Measurements from ENCODE around the gene XIST. TPM values are rescaled to one million over a fixed set of nuclear protein-coding genes. Genes with fewer than 3 reads are reported as not detected.
"Not testable (repeated sequence)": the region's sequence is repeated elsewhere in the genome, so short reads cannot be mapped to it uniquely, and the experiment has no call there.

XIST gene
- 41.9 and 123 TPM in 2 replicates for total RNA-seq

DNA sequence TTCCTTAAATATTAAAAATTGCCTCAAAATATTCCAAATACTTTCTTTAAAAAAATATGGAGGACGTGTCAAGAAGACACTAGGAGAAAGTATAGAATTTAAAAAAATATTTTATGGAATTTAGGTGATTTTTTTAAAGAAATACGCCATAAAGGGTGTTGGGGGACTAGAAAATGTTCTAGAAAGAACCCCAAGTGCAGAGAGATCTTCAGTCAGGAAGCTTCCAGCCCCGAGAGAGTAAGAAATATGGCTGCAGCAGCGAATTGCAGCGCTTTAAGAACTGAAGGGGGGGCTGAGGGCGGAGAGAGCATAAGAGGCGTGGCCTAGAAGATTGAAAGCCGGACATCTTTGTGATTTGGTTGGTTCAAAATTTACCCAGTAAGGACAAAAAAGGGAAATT, at the start of gene XIST:
Gene XIST (minus strand): TSS at position 248 of the 400 bp plus-strand sequence.
- DNase-seq (ENCODE audit: extremely low read depth, low read depth, low spot score): peak; percentile 47

DNA sequence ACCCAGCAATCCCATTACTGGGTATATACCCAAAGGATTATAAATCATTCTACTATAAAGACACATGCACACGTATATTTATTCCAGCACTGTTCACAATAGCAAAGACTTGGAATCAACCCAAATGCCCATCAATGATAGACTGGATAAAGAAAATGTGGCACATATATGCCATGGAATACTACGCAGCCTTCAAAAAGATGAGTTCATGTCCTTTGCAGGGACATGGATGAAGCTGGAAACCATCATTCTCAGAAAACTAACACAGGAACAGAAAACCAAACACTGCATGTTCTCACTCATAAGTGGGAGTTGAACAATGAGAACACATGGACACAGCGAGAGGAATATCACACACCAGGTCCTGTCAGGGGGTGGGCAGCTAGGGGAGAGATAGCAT, 45.8 kb upstream of the XIST start:
- not testable (repeated sequence) for DNase-seq (ENCODE audit: extremely low read depth, low read depth, low spot score)

DNA sequence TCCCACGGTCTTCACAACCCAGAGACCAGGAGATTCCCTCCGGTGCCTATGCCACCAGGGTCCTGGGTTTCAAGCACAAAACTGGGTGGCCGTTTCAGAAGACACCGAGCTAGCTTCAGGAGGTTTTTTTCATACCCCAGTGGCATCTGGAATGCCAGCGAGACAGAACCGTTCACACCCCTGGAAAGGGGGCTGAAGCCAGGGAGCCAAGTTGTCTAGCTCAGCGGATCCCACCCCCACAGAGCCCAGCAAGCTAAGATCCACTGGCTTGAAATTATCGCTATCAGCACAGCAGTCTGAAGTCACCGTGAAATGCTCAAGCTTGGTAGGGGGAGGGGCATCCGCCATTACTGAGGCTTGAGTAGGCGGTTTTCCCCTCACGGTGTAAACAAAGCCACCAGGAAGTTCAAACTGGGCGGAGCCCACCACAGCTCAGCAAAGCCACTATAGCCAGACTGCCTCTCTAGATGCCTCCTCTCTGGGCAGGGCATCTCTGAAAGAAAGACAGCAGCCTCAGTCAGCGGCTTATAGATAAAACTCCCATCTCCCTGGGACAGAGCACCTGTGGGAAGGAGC, 40.1 kb upstream of the XIST start:
- not testable (repeated sequence) for DNase-seq (ENCODE audit: extremely low read depth, low read depth, low spot score)

GRCh38 chrX:73882260-73882659, 29.7 kb upstream of the XIST start:
- not testable (repeated sequence) for DNase-seq (ENCODE audit: extremely low read depth, low read depth, low spot score)

GRCh38 chrX:73877687-73878086, 25.2 kb upstream of the XIST start:
- no peak for DNase-seq (ENCODE audit: extremely low read depth, low read depth, low spot score)

- no peak for DNase-seq (ENCODE audit: extremely low read depth, low read depth, low spot score)
These were observed 24.4 kb upstream of the XIST start for GRCh38 chrX:73876911-73877310.

GRCh38 chrX:73868916-73869315, 16.4 kb upstream of the XIST start:
- DNase-seq (ENCODE audit: extremely low read depth, low read depth, low spot score): no peak

- DNase-seq (ENCODE audit: extremely low read depth, low read depth, low spot score): no peak
These were observed 14.6 kb upstream of the XIST start for GRCh38 chrX:73867144-73867543.

DNA sequence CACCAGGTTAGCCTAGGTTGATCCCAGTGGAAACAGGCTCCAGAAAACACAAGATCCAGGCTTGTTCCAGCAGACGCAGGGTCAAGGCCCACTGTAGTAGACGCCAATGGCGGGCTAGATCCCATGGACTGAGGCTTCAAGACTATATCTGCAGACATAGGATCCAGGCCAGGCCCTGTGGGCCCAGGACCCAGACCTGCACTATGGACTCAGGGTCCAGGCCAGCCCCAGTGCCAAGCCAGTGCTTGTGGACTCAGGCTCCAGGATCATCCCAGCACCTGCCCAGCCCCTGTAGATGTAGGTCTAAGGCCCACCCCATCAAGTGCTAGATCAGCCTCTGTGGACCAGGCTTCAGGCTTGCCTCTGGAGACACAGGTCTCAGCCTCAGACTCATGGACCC, 11.3 kb upstream of the XIST start:
- DNase-seq (ENCODE audit: extremely low read depth, low read depth, low spot score): no peak

DNA sequence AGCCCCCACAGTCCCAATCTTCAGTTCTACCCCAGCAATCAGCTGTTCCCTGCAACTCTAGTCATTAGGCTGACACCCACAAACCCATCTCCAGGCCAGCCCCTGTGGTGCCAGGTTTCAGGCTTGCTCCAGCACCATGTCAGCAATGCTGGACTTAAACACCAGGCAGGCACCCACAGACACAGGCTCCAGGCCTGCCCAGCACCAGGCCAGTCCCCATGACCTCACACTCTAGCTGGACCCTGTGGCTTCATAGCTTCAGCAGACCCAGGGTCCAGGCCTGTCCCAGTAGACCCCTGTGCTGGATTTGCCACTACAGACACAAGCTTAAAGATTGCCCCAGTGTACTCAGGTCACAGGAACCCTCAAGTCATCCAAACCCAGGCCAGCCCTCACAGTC, 10.8 kb upstream of the XIST start:
- no peak for DNase-seq (ENCODE audit: extremely low read depth, low read depth, low spot score)

- DNase-seq (ENCODE audit: extremely low read depth, low read depth, low spot score): no peak
These were observed 7.1 kb upstream of the XIST start for GRCh38 chrX:73859622-73860021.

- DNase-seq (ENCODE audit: extremely low read depth, low read depth, low spot score): no peak
These were observed 3.0 kb upstream of the XIST start for GRCh38 chrX:73855546-73855945.

GRCh38 chrX:73852022-73852421, 492 bp downstream of the XIST start:
- no peak for DNase-seq (ENCODE audit: extremely low read depth, low read depth, low spot score)

GRCh38 chrX:73851014-73852009, 1.2 kb downstream of the XIST start:
- peak; percentile 68 for DNase-seq (ENCODE audit: extremely low read depth, low read depth, low spot score)

DNA sequence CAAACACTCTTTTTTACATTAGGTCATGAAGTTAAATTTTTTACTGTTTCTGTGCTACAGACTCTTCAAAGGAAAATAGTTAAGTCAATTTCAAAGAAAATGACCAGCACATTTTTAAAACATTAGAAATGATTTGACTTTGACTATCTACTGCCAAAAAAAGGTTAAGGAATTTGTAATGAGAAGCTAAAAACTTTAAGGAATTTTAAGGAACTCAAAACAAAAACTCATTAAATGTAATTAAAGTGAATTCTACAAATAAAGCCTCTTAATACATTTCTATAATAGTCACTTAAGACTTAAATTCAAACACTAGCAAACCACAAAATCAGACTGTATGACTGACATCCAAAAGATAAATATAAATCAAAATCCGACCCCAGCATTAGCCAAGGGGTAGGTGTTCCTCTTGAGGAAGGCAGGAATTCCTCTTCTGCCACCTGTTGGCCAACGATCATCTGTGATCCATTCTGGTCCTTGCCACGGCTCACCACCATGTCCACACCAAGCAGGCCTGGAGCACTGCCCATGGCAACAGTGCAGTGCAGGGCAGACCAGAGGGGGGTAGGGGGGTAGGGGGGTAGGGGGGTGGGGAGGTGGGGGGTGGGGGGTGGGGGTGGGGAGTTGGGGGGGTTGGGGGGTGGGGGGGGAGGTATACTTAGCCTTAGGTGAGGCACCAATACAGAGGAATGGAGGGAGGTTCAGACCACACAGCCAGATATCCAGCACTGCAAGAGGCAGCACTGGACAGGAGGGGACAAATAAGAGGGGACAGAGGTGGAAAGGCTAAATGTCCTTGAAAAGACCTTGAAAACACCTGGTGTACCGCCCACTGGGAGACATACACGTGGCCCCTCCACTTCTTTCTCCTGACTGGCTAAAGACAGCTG, 2.1 kb downstream of the XIST start:
- no peak for DNase-seq (ENCODE audit: extremely low read depth, low read depth, low spot score)

DNA sequence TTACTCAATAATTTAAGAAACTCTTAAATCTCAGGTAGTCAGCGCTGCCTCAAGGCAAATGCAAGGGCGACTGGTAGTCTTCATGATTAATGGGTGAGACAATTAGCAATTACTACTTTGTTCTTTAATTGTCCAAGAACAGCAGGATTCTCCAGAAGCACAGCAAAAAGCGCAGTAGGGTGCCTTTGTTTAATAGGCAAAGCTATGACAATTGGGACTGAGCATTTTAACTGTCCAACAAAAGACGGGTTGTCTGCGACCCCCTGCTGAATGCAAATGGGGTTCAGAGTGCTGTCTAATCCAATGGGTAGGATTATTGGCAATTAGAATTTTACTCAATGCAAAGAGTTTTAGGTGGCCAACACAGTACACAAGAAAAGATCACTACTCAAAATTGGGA, 3.4 kb downstream of the XIST start:
- DNase-seq (ENCODE audit: extremely low read depth, low read depth, low spot score): no peak

DNA sequence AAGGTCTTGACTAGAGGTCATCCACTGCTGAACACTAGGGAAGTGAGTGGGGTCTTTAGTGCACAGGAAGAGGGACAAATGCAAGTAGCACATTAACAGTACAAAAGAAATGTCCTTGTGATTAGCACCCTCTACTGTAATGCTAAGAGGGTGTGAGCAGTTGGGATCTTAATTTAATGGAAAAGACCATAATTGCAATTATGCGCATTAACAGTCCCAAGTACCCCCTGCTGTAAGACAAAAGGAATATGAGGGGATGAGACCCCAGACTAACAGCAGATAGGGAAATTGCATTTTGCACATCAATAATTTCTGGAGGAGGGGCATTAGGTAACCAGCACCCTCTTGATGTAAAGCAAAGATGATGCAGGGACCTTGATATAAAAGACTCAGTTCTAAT, 4.5 kb downstream of the XIST start:
- DNase-seq (ENCODE audit: extremely low read depth, low read depth, low spot score): no peak

DNA sequence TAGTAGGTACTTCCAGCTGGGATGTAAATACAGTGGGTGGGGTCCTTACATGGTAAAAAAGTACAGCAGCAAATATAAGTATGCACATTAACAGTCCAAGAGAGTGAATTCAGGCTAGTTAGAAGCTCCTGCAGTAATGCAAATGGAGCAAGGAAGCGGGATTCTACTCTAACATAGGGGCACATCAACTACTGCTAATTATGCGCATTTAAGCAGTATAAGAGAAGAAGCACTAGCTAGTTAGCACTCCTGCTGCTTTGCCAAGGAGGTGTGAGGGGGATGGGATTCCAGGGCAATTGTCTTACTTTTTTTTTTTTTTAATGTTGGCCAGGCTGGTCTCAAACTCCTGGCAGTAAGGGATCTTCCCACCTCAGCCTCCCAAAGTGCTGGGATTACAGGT, 5.4 kb downstream of the XIST start:
- DNase-seq (ENCODE audit: extremely low read depth, low read depth, low spot score): no peak

DNA sequence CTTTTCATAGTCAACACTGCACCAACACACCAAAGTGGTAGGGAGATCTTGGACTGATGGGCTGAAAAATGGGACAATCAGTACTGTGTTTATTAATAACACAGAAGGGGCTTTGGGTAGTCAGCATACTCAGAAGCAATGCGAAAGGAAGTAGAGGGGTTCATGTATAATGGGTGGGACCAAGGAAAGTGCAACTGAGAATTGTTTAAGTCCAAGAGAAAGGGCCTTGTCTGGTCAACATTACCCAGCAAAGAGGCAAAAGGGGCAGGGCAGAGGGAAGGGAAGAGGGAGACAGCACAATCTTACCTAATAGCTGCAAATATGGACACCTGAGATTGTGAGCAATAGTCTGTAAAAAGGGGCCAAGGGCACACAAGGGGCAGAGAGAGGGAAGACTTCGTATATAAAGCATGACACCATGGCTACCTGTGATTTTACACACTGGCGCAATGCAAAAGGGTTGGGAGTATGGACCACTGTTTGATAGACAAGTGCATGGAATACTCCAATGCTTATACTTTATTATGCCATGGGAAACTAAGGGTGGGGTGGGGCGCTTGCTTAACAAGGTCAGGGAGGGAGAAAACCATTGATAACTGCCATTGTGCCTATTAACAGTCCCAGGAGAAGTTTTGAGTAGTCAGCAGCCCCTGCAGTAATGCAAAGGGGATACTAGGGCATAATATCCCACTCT, 9.8 kb downstream of the XIST start:
- no peak for DNase-seq (ENCODE audit: extremely low read depth, low read depth, low spot score)

DNA sequence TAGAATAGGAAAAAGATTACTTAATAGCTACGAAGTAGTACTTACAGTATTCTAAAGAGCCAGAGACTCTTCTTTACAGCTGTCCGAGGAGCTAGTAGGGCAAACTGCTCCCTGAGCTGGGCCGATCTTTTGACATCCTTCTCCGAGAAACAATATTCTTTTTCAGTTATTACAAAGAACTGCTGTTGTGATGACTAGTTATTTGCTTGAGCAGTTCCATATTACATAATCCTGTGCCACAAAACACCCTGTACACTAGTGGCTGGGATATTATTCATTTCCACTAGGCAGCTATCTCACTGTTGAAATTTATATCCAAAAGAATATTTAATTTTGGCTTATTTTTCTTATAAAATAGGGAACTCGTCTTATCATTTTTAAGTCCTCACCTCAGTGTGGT, 11.2 kb downstream of the XIST start:
- DNase-seq (ENCODE audit: extremely low read depth, low read depth, low spot score): no peak

All from glomerular endothelial cell (primary cell).